Adrenal gland (tissue), 12 donors: ENCODE results near the gene FHIT. TPM values are rescaled to one million over a fixed set of nuclear protein-coding genes. Genes with fewer than 3 reads are reported as not detected.
A peak's percentile ranks its signal among the peaks of the same experiment; 100 is the strongest.

Experiments
- DNase-seq, 7 donors: peaks; one replicate each; pipeline ENCODE4 v3.0.0-alpha.2; 2019 to 2020
- H3K27ac ChIP-seq, 5 donors: fragments of 200-600 bp; sonication (generic) in 4 of 5; 1 replicate in 3 of 5; 2 replicates in 2 of 5; pipeline versions ENCODE4 v1.5.1 to v1.8.0; 2016 to 2020; ENCODE audit warnings: mild to moderate bottlenecking in 1 of 5
- H3K27me3 ChIP-seq: fragments of 200-600 bp; 2 replicates; pipeline ENCODE4 v1.8.0; 2021
- H3K36me3 ChIP-seq, 2 donors: fragments of 200-600 bp; replicated peaks in 1 of 2; 1 replicate in 1 of 2; 2 replicates in 1 of 2; pipeline versions ENCODE4 v1.5.1 to v1.8.0; 2018 to 2022
- H3K4me1 ChIP-seq, 2 donors: fragments of 200-600 bp; replicated peaks in 1 of 2; 1 replicate in 1 of 2; 2 replicates in 1 of 2; pipeline versions ENCODE4 v1.5.1 to v1.8.0; 2018 to 2021
- H3K4me3 ChIP-seq, 4 donors: fragments of 200-600 bp; sonication (generic) in 3 of 4; one replicate each; pipeline ENCODE4 v1.5.1; 2016 to 2018
- H3K9me3 ChIP-seq, 3 donors: fragments of 200-600 bp; sonication (generic) in 1 of 3; replicated peaks in 1 of 3; 1 replicate in 2 of 3; 2 replicates in 1 of 3; pipeline versions ENCODE4 v1.5.1 to v1.8.0; 2016 to 2021
- CTCF ChIP-seq, 6 experiments: fragments of 450-650 bp in 4 of 6; fragments of 200-600 bp in 2 of 6; sonication (generic) in 1 of 6; IDR thresholded peaks; 1 replicate in 5 of 6; 2 replicates in 1 of 6; pipeline versions ENCODE4 v1.5.1 to v1.8.0; 2016 to 2021; ENCODE audit warnings: antibody characterized with exemption in 6 of 6, mild to moderate bottlenecking in 2 of 6, moderate library complexity in 1 of 6
- POLR2A ChIP-seq, 2 donors: fragments of 450-650 bp; IDR thresholded peaks; one replicate each; pipeline ENCODE4 v1.6.1; 2017; ENCODE audit warnings: antibody characterized with exemption in 2 of 2, mild to moderate bottlenecking in 2 of 2, moderate library complexity in 1 of 2
- WGBS, 4 donors: extraction: QIAGEN DNeasy Blood & Tissue Kit in 2 of 4; methylation state at CpG; one replicate each; pipeline versions ENCODE4 v1.1.5 to v1.1.7; 2013 to 2017; 5-methylcytosine and 5-hydroxymethylcytosine counted together
- intact Hi-C, 2 donors: fragments of 100-400 bp; cut with DNase I; formaldehyde crosslinking; loops; one replicate each; pipeline versions ENCODE4 v1.14.1 to v1.15.0; 2022 to 2023
- polyA plus RNA-seq, 3 donors: library from polyadenylated mRNA; stranded (reverse); fragments of 200-250 nt in 2 of 3; fragments of 350-450 nt in 1 of 3; fragmentation: Illumina TruSeq in 1 of 3; extraction: RNeasy Lipid Tissue Mini Kit (QIAGEN cat#74804) in 1 of 3; gene quantifications; one replicate each; pipeline ENCODE4 v1.2.3, GENCODE V29; 2013 to 2014
- total RNA-seq, 9 donors: library from RNA; depleted of rRNA in 4 of 9; stranded (reverse); fragments of >200 nt in 4 of 9; fragments of 120-200 nt in 1 of 9; fragmentation: NEBNext Ultra II Directional in 1 of 9; extraction: Animal tissue kit (Norgen Biotek cat#: 25700) in 1 of 9; gene quantifications; one replicate each; pipeline versions ENCODE4 v1.1.0 to v1.2.4, GENCODE V29; 2013 to 2023
- donor health status: healthy with polysubstance abuse.
- donor health status: Bipolar disorder and iron deficiency.
- donor health status: DM: yes; HTN: yes; CAD: no.
- donor health status: DM: no; HTN: no; CAD: no.
- donor health status: DM: no; HTN: no; CAD: no.
- donor health status: DM: yes; HTN: yes; CAD: no.

Gene FHIT
- total and polyA plus RNA-seq, 12 donors, result 14.1 to 43.9 (median 28.8) TPM

- 37 to 52% (median 43%) methylated on average over 3 of the region's 3 CpGs for WGBS, 4 donors
- intact Hi-C loops, result no loop called here
- H3K27ac ChIP-seq, result peak overlapping the region in 1 of 5 donors; percentile 49
These were observed 95.5 kb downstream of the FHIT start for GRCh38 chr3:61155701-61156292.

DNA sequence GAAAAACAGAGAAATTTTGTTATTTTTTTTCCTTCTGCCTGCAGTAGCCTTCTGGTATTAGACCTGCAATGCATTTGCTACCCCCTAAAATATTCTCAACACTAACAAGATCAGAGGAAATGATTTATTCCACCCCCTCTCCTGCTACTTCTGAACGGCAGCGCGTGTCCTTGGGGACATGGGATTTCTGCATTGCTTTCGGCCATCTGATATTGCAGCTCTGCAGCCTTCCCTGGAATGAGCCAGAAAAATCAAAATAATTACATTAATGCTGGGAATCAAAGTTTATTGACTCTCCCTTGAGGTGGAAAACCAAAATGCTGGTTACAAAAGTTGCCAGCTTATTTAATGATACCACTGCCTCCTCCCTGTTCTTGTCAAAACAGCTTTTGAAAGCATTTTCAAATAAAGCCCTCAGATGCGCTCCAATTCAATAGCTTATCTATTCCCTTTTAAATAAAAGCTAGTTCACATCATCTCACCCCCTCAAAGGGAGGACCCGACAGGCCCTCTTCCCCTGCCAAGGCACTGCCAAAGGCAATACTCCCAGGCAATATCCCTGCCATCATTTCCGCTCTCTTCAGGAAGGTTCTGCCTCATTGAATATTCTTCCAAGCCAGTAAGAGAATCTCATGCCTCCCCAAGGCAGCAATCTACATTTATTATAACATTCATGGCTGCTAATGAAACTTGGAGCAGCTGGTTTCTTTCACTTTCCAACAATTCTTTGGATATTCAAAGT lies 96.6 kb downstream of the FHIT start:
- H3K4me3 ChIP-seq, result no peak overlapping the region
- H3K9me3 ChIP-seq, result no peaks in the 10 kb centered on the region
- peak in 1 of 7 donors; percentile 4 for DNase-seq
- H3K27me3 ChIP-seq, result no peaks in the 10 kb centered on the region
- peaks cover 0 to 10% of the 10 kb centered on the region in 2 donors for H3K4me1 ChIP-seq
- TF ChIP-seq CTCF (IDR thresholded peaks at IDR 0.05) (no peak), POLR2A (IDR thresholded peaks at IDR 0.05) (no peak)
- 54 to 60% (median 55%) methylated on average over 7 of the region's 7 CpGs for WGBS, 4 donors
- H3K27ac ChIP-seq, result no peak overlapping the region
- intact Hi-C loops, result no loop called here
- H3K36me3 ChIP-seq, result no peaks in the 10 kb centered on the region

More at GRCh38 chr3:61155701-61156292, 95.5 kb downstream of the FHIT start:
- Histone ChIP-seq H3K9me3 (no peaks in the 10 kb centered on the region), H3K36me3 (no peaks in the 10 kb centered on the region), H3K4me1 (peaks cover 0 to 10% of the 10 kb centered on the region in 2 donors), H3K4me3 (no peak overlapping the region), H3K27me3 (no peaks in the 10 kb centered on the region)
- no peak for TF ChIP-seq POLR2A (IDR thresholded peaks at IDR 0.05)
- TF ChIP-seq CTCF (IDR thresholded peaks at IDR 0.05), result no peak
- DNase-seq, result peak; percentile 32 to 66 (median 40)

- H3K27me3 ChIP-seq, result no peaks in the 10 kb centered on the region
- intact Hi-C loops, result no loop called here
- 65 to 82% (median 70%) methylated on average over 1 of the region's 1 CpG for WGBS, 4 donors
- H3K9me3 ChIP-seq, result no peaks in the 10 kb centered on the region
- H3K4me1 ChIP-seq, result peaks cover 5 to 15% of the 10 kb centered on the region in 2 donors
- TF ChIP-seq POLR2A (IDR thresholded peaks at IDR 0.05) (no peak), CTCF (IDR thresholded peaks at IDR 0.05) (no peak)
- DNase-seq, result no peak
- H3K4me3 ChIP-seq, result no peak overlapping the region
- H3K27ac ChIP-seq, result no peak overlapping the region
- no peaks in the 10 kb centered on the region for H3K36me3 ChIP-seq
These were observed 99.2 kb downstream of the FHIT start for GRCh38 chr3:61152071-61152470.

DNA sequence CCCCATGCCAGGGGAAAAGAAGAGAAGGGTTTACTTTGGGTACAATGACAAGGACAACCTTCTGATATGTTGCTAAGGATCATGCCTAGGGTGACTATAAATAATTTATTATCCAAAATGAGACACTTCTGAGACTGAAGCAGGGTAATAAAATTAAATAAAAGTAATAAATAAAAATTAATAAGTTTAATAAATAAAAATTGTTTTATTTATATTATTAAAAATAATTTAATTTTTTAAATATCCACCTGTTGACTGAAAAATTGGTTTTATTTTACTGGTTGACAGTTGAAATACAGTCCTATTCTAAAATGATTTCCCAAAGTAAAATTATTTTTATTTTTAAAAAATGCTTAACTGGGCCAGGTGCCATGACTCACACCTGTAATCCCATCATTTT lies 102.0 kb downstream of the FHIT start:
- H3K4me1 ChIP-seq, result peaks cover 5 to 11% of the 10 kb centered on the region in 2 donors
- DNase-seq, result no peak
- no peaks in the 10 kb centered on the region for H3K9me3 ChIP-seq
- no peak overlapping the region for H3K27ac ChIP-seq
- H3K27me3 ChIP-seq, result no peaks in the 10 kb centered on the region
- TF ChIP-seq POLR2A (IDR thresholded peaks at IDR 0.05) (no peak), CTCF (IDR thresholded peaks at IDR 0.05) (no peak)
- H3K36me3 ChIP-seq, result no peaks in the 10 kb centered on the region
- intact Hi-C loops, result no loop called here
- no peak overlapping the region for H3K4me3 ChIP-seq
